Upper lobe of left lung (tissue), 6 donors: ENCODE measurements around the gene ADAM30. TPM values are rescaled to one million over a fixed set of nuclear protein-coding genes. Genes with fewer than 3 reads are reported as not detected.
"Not testable (repeated sequence)": the region's sequence is repeated elsewhere in the genome, so short reads cannot be mapped to it uniquely, and the experiment has no call there.

Experiments
- ATAC-seq, 2 donors: fragments of 200-7000 bp; cut with Tn5 transposase; one replicate each; pipeline ENCODE4 v1.9.1; 2022; ENCODE audit warnings: mild to moderate bottlenecking in 2 of 2, moderate library complexity in 2 of 2; ENCODE audit not compliant: low FRiP score in 2 of 2
- DNase-seq, 2 donors: peaks; one replicate each; pipeline ENCODE4 v3.0.0-alpha.2; 2019 to 2020
- H3K27ac ChIP-seq, 4 donors: fragments of 200-600 bp; sonication (generic); one replicate each; pipeline ENCODE4 v1.5.1; 2016 to 2019
- H3K27me3 ChIP-seq, 4 donors: fragments of 200-600 bp; sonication (generic); one replicate each; pipeline ENCODE4 v1.5.1; 2017 to 2019
- H3K36me3 ChIP-seq, 4 donors: fragments of 200-600 bp; sonication (generic); one replicate each; pipeline ENCODE4 v1.5.1; 2016 to 2019
- H3K4me1 ChIP-seq, 4 donors: fragments of 200-600 bp; sonication (generic); one replicate each; pipeline ENCODE4 v1.5.1; 2018 to 2019
- H3K4me3 ChIP-seq, 4 donors: fragments of 200-600 bp; sonication (generic); one replicate each; pipeline ENCODE4 v1.5.1; 2017 to 2019; ENCODE audit warnings: mild to moderate bottlenecking in 2 of 4, moderate library complexity in 1 of 4
- H3K9me3 ChIP-seq, 4 donors: fragments of 200-600 bp; sonication (generic); one replicate each; pipeline ENCODE4 v1.5.1; 2018 to 2019
- EP300 ChIP-seq, 4 donors: sonication (generic); formaldehyde crosslinking; IDR thresholded peaks; one replicate each; pipeline ENCODE4 v1.5.1; 2017; ENCODE audit warnings: antibody characterized with exemption in 4 of 4, control low read depth in 2 of 4
- POLR2A ChIP-seq, 4 donors: fragments of 450-650 bp; IDR thresholded peaks; one replicate each; pipeline ENCODE4 v1.5.1; 2016 to 2017; ENCODE audit warnings: antibody characterized with exemption in 4 of 4, mild to moderate bottlenecking in 2 of 4
- POLR2AphosphoS5 ChIP-seq, 2 donors: sonication (generic); formaldehyde crosslinking; IDR thresholded peaks; one replicate each; pipeline ENCODE4 v1.5.1; 2017; ENCODE audit warnings: antibody characterized with exemption in 2 of 2
- WGBS, 2 donors: methylation state at CpG; one replicate each; pipeline ENCODE4 v1.1.5; 2017 to 2018; 5-methylcytosine and 5-hydroxymethylcytosine counted together
- total RNA-seq, 6 donors: library from RNA; depleted of rRNA in 4 of 6; stranded (reverse); fragments of >200 nt in 4 of 6; gene quantifications; one replicate each; pipeline versions ENCODE4 v1.1.0 to v1.2.1, GENCODE V29; 2016 to 2021
- TF ChIP-seq, protein P1 (sequence below), 6 experiments: fragments of 450-650 bp in 4 of 6; fragments of 200-600 bp in 2 of 6; sonication (generic) in 2 of 6; IDR thresholded peaks; one replicate each; pipeline ENCODE4 v1.5.1; 2016 to 2019; ENCODE audit warnings: antibody characterized with exemption in 6 of 6
- donor health status: DM: no; HTN: no; CAD: no; lungs with moderate emphysema.
- donor health status: DM: no; HTN: yes; CAD: no; lungs with severe emphysema.

ADAM30 gene
- total RNA-seq, 6 donors from 2014 or later, result not detected

DNA sequence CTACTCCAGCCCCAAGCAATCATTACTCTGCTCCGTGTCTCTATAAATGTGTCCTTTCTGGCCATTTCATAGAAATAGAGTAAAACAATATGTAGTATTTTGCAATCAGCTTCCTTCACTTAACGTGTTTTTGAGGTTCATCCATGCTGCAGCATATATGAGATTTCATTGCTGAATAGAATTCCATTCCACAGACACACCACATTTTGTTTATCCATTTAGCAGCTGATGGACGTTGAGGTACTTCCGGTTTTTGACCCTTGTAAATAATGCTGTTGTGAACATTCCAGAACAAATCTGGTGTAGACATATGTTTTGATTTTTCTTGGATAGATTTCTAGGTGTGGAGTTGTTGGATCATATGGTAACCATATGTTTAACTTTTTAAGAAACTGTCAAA is 30.7 kb downstream of the ADAM30 start:
- Histone ChIP-seq H3K4me3 (no peak overlapping the region), H3K4me1 (no peaks in the 10 kb centered on the region), H3K36me3 (no peaks in the 10 kb centered on the region), H3K27me3 (no peaks in the 10 kb centered on the region), H3K27ac (no peak overlapping the region), H3K9me3 (no peaks in the 10 kb centered on the region)
- 27 to 51% methylated on average over 4 of the region's 4 CpGs for whole genome bisulfite sequencing, 2 donors
- no peak for DNase-seq
- TF ChIP-seq POLR2AphosphoS5 (IDR thresholded peaks at IDR 0.05) (no peak), POLR2A (IDR thresholded peaks at IDR 0.05) (no peak), EP300 (IDR thresholded peaks at IDR 0.05) (no peak)
- TF ChIP-seq, protein P1, sequence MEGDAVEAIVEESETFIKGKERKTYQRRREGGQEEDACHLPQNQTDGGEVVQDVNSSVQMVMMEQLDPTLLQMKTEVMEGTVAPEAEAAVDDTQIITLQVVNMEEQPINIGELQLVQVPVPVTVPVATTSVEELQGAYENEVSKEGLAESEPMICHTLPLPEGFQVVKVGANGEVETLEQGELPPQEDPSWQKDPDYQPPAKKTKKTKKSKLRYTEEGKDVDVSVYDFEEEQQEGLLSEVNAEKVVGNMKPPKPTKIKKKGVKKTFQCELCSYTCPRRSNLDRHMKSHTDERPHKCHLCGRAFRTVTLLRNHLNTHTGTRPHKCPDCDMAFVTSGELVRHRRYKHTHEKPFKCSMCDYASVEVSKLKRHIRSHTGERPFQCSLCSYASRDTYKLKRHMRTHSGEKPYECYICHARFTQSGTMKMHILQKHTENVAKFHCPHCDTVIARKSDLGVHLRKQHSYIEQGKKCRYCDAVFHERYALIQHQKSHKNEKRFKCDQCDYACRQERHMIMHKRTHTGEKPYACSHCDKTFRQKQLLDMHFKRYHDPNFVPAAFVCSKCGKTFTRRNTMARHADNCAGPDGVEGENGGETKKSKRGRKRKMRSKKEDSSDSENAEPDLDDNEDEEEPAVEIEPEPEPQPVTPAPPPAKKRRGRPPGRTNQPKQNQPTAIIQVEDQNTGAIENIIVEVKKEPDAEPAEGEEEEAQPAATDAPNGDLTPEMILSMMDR (IDR thresholded peaks at IDR 0.05), result no peak
- no peak for ATAC-seq

DNA sequence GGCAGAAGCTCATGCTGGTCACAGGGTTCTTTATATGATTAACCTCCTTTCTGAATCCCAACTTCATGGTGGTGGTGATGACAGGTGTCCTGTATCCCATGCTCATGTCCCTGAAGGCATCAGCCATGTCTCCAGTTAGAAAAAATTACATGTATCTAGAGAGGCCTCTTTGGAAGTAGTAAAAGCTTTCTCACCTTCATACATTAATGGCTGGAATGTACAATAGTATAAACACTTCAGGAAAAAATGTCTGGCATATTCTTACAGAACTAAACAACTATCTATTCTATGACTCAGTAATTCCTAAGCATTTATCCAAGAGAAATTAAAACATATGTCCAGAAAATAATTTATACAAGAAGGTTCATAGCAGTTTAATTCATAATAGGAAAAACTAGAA is 34.0 kb downstream of the ADAM30 start:
- H3K36me3 ChIP-seq, result no peaks in the 10 kb centered on the region
- no peak for ATAC-seq

DNA sequence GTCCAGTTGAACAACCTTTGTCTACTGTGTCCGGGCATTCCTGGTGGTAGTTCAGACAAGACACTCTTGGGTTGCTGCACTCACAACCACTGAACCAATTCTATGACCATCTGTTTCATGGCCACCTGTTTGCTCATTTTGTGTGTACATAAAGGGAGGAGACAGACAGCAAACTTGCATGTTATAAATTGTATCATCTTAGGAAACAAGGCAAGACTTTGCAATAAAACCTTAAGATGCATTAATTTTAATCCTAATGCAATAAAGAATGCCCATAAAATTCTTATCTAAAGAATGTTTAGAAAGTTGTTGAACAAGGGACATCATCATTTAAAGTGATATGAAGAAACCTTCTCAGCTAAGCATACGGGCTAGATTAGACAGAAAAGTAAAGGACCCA is 34.8 kb downstream of the ADAM30 start:
- no peak for ATAC-seq
- Histone ChIP-seq H3K36me3 (no peaks in the 10 kb centered on the region), H3K27ac (no peak overlapping the region), H3K4me1 (peaks cover 0 to 4% (median 0%) of the 10 kb centered on the region in 4 donors), H3K9me3 (no peaks in the 10 kb centered on the region), H3K4me3 (no peak overlapping the region), H3K27me3 (no peaks in the 10 kb centered on the region)
- 83 to 91% methylated on average over 2 of the region's 2 CpGs for WGBS, 2 donors
- no peak for DNase-seq
- TF ChIP-seq EP300 (IDR thresholded peaks at IDR 0.05), result no peak
- TF ChIP-seq POLR2AphosphoS5 (IDR thresholded peaks at IDR 0.05), result no peak
- TF ChIP-seq, protein P1 (IDR thresholded peaks at IDR 0.05), result no peak
- TF ChIP-seq POLR2A (IDR thresholded peaks at IDR 0.05), result no peak

More for the DNA sequence above, 34.0 kb downstream of the ADAM30 start:
- H3K4me3 ChIP-seq, result no peak overlapping the region
- H3K4me1 ChIP-seq, result peaks cover 0 to 4% (median 0%) of the 10 kb centered on the region in 4 donors
- no peaks in the 10 kb centered on the region for H3K9me3 ChIP-seq
- TF ChIP-seq, protein P1 (IDR thresholded peaks at IDR 0.05), result no peak
- TF ChIP-seq EP300 (IDR thresholded peaks at IDR 0.05) (no peak), POLR2AphosphoS5 (IDR thresholded peaks at IDR 0.05) (no peak), POLR2A (IDR thresholded peaks at IDR 0.05) (no peak)
- H3K27me3 ChIP-seq, result no peaks in the 10 kb centered on the region
- H3K27ac ChIP-seq, result no peak overlapping the region
- no peak for DNase-seq

- Histone ChIP-seq H3K4me3 (no peak overlapping the region), H3K9me3 (no peaks in the 10 kb centered on the region), H3K4me1 (peaks cover 0 to 4% (median 0%) of the 10 kb centered on the region in 4 donors), H3K27ac (no peak overlapping the region), H3K36me3 (no peaks in the 10 kb centered on the region), H3K27me3 (no peaks in the 10 kb centered on the region)
- ATAC-seq (no peak), DNase-seq (no peak)
- TF ChIP-seq POLR2AphosphoS5 (IDR thresholded peaks at IDR 0.05) (no peak), EP300 (IDR thresholded peaks at IDR 0.05) (no peak), POLR2A (IDR thresholded peaks at IDR 0.05) (no peak)
- TF ChIP-seq, protein P1 (IDR thresholded peaks at IDR 0.05), result no peak
- 51 to 55% methylated on average over 4 of the region's 4 CpGs for WGBS, 2 donors
These were observed 36.7 kb downstream of the ADAM30 start for GRCh38 chr1:119859647-119860046.

DNA sequence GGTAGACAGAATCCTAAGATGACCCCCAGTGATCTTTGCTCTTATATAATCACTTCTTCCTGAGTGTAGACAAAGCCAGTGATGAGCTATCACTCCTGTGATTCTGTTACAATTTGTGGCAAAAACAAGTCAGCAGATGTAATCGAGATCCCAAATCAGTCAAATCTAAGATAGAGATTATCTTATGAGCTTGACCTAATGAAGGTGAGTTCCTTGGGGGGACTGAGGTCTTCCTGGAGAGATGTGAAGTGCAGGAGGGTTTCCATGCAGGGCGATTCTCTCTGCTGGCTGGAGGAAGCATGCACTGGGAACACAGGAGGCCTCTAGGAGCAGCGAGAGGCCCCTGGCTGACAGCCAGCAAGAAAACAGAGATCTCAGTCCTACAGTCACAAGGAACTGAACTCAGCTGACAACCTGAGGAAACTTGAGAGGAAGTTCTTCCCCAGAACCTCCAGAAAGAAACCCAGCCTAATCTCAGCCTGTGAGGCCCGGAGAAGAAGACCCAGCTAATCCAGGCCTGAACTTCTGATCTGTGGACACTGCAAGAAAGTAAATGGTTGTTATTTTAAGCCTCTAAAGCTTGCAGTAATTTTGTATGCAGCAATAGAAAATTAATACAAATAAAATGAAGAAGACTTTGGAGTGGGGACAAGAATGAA is 37.6 kb downstream of the ADAM30 start:
- WGBS, 2 donors, result 49 to 65% methylated on average over 4 of the region's 4 CpGs
- H3K4me1 ChIP-seq, H3K4me3 ChIP-seq, H3K36me3 ChIP-seq, H3K27ac ChIP-seq, ATAC-seq, H3K9me3 ChIP-seq, DNase-seq, H3K27me3 ChIP-seq: not testable (repeated sequence)
